ENCODE data around the gene ACAP3.

DNA sequence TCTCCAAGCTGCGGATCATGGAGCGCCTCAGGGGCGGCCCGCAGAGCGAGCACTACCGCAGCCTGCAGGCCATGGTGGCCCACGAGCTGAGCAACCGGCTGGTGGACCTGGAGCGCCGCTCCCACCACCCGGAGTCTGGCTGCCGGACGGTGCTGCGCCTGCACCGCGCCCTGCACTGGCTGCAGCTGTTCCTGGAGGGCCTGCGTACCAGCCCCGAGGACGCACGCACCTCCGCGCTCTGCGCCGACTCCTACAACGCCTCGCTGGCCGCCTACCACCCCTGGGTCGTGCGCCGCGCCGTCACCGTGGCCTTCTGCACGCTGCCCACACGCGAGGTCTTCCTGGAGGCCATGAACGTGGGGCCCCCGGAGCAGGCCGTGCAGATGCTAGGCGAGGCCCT lies 19.6 kb upstream of the ACAP3 start:
- TF ChIP-seq RAD21 (IDR thresholded peaks at IDR 0.05; ENCODE audit: insufficient read depth, low read depth, low read length): no peak
- TF ChIP-seq, protein P1, sequence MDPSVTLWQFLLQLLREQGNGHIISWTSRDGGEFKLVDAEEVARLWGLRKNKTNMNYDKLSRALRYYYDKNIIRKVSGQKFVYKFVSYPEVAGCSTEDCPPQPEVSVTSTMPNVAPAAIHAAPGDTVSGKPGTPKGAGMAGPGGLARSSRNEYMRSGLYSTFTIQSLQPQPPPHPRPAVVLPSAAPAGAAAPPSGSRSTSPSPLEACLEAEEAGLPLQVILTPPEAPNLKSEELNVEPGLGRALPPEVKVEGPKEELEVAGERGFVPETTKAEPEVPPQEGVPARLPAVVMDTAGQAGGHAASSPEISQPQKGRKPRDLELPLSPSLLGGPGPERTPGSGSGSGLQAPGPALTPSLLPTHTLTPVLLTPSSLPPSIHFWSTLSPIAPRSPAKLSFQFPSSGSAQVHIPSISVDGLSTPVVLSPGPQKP (IDR thresholded peaks at IDR 0.05; ENCODE audit: low read depth, low read length): no peak
- TF ChIP-seq, protein P2, sequence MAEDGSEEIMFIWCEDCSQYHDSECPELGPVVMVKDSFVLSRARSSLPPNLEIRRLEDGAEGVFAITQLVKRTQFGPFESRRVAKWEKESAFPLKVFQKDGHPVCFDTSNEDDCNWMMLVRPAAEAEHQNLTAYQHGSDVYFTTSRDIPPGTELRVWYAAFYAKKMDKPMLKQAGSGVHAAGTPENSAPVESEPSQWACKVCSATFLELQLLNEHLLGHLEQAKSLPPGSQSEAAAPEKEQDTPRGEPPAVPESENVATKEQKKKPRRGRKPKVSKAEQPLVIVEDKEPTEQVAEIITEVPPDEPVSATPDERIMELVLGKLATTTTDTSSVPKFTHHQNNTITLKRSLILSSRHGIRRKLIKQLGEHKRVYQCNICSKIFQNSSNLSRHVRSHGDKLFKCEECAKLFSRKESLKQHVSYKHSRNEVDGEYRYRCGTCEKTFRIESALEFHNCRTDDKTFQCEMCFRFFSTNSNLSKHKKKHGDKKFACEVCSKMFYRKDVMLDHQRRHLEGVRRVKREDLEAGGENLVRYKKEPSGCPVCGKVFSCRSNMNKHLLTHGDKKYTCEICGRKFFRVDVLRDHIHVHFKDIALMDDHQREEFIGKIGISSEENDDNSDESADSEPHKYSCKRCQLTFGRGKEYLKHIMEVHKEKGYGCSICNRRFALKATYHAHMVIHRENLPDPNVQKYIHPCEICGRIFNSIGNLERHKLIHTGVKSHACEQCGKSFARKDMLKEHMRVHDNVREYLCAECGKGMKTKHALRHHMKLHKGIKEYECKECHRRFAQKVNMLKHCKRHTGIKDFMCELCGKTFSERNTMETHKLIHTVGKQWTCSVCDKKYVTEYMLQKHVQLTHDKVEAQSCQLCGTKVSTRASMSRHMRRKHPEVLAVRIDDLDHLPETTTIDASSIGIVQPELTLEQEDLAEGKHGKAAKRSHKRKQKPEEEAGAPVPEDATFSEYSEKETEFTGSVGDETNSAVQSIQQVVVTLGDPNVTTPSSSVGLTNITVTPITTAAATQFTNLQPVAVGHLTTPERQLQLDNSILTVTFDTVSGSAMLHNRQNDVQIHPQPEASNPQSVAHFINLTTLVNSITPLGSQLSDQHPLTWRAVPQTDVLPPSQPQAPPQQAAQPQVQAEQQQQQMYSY (CRISPR knock-in tag; IDR thresholded peaks at IDR 0.05): no peak
- TF ChIP-seq SRF (IDR thresholded peaks at IDR 0.05; ENCODE audit: low read depth in 2 of 2, low read length in 2 of 2): no peak
- no peak for TF ChIP-seq POLR2A (IDR thresholded peaks at IDR 0.05; ENCODE audit: low read depth, low read length)
- no peak for TF ChIP-seq SP1 (IDR thresholded peaks at IDR 0.05; ENCODE audit: low read depth, low read length)
- TF ChIP-seq WRNIP1 (IDR thresholded peaks at IDR 0.05; ENCODE audit: borderline replicate concordance, low read depth, low read length): no peak
- TF ChIP-seq, protein P3, sequence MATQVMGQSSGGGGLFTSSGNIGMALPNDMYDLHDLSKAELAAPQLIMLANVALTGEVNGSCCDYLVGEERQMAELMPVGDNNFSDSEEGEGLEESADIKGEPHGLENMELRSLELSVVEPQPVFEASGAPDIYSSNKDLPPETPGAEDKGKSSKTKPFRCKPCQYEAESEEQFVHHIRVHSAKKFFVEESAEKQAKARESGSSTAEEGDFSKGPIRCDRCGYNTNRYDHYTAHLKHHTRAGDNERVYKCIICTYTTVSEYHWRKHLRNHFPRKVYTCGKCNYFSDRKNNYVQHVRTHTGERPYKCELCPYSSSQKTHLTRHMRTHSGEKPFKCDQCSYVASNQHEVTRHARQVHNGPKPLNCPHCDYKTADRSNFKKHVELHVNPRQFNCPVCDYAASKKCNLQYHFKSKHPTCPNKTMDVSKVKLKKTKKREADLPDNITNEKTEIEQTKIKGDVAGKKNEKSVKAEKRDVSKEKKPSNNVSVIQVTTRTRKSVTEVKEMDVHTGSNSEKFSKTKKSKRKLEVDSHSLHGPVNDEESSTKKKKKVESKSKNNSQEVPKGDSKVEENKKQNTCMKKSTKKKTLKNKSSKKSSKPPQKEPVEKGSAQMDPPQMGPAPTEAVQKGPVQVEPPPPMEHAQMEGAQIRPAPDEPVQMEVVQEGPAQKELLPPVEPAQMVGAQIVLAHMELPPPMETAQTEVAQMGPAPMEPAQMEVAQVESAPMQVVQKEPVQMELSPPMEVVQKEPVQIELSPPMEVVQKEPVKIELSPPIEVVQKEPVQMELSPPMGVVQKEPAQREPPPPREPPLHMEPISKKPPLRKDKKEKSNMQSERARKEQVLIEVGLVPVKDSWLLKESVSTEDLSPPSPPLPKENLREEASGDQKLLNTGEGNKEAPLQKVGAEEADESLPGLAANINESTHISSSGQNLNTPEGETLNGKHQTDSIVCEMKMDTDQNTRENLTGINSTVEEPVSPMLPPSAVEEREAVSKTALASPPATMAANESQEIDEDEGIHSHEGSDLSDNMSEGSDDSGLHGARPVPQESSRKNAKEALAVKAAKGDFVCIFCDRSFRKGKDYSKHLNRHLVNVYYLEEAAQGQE (IDR thresholded peaks at IDR 0.05; ENCODE audit: low read depth, low read length): no peak
